Activated CD4-positive, alpha-beta T cell treated with anti-CD3 and anti-CD28 coated beads, Interleukin-2, Interleukin-6, amounts not matched to agents 100 ng/mL and 50 ng/mL, durations not matched to agents 16 hours and 8 hours (primary cell): ENCODE results near the gene CRIP3.

Experiments
- DNase-seq: peaks from one replicate; pipeline ENCODE4 v3.0.0-alpha.2; 2020

The CRIP3 gene

DNA sequence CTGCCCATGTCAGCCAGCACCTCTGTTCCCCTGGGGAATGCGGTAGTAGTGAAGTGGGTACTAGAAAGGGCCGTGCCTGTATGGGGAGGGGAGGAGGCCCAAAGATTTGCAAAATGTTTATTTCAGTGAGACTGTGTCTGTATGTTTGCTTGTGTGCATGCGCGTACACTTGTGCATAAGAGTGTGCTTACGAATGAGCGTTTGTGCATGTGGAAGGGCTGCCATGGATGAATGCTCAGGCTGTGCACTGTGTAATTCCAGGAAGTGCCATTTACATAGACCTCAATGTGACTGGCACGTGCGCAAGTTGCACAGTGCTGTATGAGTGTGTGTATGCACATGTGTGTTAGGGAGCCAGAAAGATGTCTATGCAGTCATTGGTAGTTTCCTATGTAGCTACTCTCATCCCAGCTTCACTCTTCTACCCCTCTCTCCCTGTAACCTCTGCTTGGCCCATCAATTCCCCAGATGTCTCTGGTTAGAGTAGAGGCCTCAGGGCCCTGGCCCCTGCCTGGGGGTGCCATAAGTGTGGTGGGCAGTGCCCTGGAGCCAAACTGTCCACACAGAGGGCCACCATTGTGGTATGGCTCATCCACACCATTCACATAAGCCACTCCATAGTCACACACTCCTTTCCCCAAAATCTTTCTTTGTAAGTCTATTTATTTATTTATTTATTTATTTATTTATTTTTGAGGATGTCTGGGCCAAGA is 37.4 kb downstream of the CRIP3 start:
- no peak for DNase-seq

DNA sequence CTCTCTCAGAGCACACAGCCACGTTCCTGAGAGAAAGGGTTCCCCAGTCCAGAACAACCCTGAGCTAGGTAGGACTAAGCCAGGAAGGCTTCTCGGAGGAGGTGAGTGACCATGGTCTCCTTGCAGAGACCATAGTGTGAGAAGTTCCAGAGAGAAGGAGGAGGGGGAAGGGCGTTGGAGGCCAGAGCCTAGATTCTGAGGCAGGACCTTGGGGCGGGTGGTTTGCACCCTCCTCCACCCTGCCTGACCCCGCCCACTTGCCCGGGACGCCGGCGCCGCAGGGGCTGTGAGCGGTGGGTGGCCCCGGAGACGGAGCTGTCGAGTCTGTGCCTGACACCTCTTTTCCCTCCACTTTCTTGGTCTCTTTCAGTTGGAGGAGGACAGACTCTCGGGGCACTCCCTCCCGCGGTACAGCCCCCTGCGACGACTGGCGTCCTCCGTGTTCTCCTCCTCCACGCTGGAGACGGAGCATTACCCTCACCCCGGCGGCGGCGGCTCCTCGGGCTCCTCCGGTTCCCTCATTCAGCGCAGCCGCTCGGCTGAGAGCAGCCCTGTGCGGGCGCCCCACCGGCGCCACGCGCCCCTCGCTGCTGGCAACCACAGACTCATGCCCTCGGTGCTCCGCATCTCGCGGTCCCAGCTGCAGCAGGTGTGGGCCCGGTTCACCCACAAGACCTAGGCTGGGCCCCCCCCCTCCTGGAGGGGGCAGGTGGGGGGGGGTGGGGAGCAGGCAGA is 39.2 kb downstream of the CRIP3 start:
- peak; percentile 26 for DNase-seq

DNA sequence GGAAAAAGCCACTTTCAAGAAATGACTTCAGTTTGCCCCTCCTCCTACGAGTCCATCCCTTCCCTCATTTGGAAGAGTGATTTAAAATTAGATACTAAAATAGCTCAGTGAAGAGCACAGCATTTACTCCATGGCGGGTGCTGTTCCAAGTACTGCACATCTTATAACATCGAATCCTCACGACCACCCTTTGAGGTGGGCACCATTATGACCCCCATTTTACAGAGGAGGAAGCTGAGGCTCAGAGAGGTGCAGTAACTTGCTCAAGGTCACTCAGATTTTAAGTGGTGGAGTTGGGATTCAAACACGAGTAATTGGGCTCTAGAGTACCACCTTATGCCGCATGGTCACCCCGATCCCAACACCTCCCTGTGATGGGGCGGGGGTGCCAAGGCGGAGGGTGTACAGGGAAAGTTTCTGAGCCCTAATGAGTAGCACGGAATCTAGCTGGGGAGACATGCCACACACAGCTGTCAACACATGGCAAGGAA is 39.8 kb downstream of the CRIP3 start:
- no peak for DNase-seq

DNA sequence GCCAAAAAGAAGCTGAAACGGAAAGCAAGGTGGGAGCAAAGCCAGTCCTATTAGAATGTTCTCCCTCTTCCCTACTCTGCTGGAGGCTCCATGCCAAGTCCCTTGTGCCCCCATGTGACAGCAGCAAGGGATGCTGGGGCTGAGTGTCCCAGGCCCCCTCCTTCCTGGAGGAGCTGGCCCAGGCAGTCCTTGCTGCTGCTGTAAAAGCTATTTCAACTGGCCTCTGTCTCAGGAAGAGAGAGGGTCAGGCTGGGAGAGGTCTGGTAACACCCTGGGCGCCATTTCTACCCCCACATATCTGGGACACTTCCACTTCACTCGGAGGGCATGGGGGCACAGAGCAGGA is 40.3 kb downstream of the CRIP3 start:
- no peak for DNase-seq

DNA sequence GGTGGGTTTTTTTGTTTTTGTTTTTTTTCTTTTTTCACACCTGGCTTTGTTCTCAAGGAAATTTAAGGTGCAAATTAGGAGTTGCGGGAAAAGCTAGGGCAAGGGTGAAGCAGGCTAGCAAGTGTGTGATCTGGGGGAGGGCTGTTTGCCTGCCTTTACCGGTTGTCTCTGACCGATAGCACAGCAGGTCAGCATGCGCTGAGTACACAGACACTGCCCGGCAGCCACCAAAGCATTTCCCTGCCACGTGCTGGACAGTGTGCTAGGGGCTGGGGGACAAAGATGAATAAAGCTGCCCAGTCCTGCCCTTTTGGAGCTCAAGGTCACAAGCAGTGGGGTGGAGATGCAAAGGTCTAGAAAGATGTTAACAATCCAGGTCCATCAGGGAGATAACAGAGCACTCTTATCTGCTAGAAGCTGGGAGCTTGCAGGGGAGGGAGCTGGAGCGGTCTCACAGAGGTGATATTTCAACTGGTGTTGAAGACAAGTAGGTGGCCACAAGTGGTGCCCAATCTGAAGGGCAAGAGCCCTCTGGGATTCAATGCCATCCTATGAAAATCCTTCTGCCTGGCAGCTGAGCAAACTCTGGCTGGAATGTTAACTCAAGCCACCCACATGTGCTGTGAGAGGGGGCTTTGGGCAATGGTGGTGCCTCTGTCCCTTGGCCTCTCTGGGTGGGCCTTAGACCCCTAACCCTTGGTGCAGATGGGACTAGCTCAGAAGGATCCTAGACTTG is 40.8 kb downstream of the CRIP3 start:
- DNase-seq: no peak

DNA sequence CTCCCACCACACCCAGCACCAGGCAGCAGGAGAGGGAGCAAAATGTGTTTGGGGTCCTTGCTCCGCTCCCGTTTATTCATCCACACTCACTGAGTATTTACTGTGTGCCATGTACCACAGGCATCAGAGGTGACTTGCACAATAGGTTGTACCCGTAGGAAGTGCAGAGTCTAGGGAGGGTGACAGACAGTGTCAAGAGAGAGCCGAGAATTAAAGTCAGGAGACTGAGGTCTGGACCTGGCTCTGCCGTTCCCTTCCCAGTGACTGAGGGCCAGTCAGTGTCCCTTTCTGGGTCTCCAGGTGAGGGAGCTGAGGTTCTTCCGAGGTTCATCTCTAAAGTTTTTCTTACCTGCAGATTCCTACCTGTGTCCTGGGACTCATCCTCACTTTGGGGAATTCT is 43.1 kb downstream of the CRIP3 start:
- DNase-seq: no peak

DNA sequence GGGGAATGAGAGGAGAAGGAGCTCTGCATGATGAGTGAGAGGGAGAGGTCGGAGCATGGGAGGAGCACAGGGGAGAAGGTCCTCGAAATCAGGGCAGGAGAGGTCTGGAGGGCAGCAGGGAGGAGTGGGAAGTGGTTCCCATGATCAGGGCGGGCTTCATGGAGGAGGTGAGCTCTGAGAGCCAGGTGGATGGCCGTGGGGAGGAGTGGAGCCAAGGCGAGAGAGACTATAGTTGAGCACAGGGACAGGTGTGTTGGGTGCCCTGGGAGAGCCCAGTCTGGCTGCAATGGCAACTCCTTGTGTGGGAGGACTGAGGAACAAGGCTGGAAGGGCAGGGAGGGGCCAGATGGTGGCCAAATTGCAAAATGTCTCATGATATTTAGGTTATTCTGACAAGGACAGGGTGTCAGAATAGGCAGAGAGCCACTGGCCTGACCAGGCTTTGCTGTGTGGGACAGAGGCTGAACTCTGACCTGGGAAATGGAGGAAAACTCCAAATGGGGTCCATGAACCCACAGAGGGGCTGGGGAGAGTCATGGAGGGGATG is 44.0 kb downstream of the CRIP3 start:
- DNase-seq: no peak

DNA sequence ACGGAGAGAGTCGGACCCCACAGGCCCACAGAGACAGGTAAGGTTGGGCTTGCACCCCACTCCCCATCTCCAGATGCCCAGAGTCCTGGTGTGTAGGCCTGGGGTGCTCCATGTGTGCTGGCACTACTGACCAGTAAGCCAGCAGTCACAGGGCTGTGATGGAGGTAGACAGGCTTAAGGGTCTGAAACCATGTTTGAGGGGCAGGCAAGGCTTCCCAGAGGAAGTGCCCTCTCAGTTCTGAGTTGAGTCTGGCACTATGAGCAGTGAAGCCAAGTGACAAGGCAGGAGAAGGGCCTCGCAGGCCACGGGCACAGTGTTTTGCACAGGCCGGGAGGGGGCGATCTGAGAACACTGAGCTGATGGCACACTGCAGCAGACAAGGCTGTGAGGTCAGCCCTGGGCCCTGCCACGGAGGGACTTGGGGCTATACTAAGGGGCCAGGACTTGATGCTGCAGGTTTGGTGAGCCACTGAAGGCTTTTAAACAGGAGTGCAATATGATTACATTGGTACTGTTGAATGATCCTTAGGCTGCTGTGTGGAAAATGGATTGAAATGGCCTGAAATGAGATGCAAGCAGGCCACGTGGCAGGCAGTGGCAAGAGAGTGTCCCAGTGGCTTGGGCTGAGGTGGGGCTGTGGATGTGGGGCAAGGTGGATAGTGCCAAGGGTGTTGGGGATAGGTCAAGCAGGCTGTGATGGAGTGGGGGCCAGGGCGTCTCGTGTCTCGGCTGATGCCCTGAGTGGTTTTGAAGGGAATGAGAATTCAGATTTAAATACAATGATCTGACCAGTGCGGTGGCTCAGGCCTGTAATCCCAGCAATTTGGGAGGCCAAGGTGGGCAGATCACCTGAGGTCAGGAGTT is 45.1 kb downstream of the CRIP3 start:
- DNase-seq: peak; percentile 81

DNA sequence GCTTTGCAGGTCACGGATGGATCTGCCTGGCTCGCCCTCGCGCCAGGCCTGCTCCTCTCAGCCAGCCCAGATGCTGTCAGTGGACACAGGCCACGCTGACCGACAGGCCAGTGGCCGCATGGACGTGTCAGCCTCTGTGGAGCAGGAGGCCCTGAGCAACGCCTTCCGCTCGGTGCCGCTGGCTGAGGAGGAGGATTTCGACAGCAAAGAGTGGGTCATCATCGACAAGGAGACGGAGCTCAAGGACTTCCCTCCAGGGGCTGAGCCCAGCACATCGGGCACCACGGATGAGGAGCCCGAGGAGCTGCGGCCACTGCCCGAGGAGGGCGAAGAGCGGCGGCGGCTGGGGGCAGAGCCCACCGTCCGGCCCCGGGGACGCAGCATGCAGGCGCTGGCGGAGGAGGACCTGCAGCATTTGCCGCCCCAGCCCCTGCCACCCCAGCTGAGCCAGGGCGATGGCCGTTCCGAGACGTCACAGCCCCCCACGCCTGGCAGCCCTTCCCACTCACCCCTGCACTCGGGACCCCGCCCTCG is 45.8 kb downstream of the CRIP3 start:
- no peak for DNase-seq

DNA sequence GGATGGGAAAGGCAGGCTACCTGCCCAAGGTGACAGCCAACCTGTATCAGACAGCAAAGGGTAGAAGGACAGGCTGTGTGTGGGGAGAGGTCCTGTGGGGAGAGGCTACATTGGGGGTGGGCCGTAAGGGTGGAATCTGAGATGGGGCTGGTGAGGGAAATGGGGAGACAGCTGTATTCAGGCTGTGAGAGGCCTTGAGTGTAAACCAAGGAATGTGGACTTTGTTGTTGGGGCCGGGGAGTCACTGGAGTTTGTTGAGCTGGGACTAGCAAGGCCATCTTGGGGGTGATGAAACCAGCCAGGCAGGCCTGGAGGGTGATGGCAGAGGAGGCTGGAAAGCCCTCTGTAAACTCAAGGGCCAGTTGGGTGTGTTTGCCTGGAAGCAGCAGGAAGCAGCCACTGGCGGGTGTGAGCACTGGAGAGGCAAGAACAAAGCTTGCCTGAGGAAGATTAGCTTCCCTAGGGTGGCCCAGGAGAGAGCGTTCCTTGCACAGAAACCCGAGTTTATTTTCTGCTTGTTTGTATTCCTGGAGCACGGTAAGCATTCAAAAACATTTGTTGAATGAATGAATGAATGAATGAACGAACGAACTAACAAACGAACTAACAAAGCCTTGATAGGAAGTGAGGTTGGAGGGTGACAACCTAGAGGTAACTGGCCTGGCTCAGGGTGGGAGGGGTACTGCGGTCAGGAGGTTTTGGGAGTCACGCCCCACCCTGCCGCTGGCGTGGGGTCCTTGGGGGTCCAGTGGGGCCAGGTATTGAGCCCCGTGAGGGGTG is 46.4 kb downstream of the CRIP3 start:
- no peak for DNase-seq

DNA sequence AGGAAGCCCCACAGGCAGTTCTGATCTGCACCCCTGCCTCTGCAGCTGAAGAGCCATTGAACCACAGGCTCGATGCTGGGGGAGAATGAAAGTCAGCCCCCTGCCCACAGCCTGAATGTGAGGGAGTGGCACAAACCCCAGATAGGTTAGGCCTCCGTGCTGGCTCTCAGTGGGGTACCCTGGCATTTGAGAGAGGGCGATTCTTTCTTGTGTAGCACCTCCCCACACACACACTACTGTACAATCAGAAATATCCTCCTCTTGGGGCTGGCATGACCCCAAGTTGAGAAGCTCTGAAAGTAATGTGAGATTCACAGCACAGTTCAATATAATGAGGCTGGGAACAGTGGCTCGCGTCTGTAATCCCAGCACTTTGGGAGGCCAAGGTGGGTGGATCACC is 47.4 kb downstream of the CRIP3 start:
- DNase-seq: no peak

DNA sequence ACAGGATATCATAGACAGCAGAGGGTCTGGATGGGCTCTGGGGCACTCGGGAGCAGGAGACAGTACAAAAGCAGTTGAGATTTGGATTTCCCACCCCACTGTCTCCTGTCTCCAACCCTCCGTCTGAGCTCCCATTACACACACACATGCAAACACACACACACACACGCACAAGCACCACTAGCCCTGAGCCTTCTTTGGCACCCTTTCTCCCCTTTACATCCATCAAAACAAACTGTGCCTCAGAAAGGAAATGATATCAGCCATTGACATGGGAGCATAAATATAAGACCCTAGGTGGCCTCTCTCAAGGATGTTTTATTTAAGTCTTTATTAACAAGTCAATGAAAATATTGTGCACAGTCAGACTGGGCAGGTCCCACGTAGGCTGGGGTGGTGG is 47.8 kb downstream of the CRIP3 start:
- no peak for DNase-seq

DNA sequence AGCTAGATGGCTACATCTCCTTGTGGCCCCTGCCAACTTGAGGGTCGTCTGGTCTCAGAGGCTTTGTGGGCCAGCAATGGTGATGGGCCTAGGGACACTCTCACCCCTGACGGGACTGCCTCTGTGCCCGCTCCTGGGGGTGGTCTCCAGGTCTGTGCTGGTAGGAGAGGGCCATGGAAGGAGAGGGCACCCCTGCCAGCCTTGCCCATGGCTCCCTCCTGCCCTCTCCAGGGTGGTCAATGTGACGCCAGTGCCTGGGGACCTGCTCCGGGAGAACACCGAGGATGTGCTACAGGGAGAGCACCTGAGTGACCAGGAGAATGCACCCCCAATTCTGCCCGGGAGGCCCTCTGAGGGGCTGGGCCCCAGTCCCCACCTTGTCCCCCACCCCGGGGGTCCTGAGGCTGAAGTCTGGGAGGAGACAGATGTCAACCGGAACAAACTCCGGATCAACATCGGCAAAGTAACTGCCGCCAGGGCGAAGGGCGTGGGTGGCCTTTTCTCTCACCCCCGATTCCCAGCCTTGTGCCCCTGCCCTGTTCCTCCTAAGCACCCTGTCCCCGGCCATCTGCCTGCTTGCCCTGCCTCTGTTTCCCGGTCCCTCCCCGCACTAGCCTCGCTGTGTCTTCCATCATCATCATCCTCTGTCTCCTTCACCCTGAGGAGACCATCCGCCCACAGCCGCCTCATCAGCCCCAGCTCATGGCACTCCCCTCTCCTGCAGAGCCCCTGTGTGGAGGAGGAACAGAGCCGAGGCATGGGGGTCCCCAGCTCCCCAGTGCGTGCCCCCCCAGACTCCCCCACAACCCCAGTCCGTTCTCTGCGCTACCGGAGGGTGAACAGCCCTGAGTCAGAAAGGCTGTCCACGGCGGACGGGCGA is 49.6 kb downstream of the CRIP3 start:
- DNase-seq: no peak

DNA sequence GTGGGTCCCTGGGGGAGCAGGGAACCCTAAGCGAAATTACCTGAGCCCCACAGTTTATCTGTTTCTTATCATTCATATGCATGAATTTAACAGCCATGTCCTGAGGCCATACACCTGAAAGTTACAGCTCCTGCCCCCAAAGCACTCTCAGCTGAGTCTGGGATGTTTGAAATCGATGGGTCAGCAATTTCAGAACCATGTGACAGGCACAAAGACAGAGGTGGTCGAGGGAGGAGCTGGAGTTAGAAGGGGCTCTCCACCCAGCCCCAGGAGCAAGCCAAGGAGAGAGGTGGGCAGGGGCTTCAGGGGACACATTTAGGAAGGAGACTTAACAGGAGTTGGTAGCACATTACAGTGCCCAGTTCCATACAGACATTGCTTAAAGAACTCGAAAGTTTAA is 50.4 kb downstream of the CRIP3 start:
- DNase-seq: no peak

DNA sequence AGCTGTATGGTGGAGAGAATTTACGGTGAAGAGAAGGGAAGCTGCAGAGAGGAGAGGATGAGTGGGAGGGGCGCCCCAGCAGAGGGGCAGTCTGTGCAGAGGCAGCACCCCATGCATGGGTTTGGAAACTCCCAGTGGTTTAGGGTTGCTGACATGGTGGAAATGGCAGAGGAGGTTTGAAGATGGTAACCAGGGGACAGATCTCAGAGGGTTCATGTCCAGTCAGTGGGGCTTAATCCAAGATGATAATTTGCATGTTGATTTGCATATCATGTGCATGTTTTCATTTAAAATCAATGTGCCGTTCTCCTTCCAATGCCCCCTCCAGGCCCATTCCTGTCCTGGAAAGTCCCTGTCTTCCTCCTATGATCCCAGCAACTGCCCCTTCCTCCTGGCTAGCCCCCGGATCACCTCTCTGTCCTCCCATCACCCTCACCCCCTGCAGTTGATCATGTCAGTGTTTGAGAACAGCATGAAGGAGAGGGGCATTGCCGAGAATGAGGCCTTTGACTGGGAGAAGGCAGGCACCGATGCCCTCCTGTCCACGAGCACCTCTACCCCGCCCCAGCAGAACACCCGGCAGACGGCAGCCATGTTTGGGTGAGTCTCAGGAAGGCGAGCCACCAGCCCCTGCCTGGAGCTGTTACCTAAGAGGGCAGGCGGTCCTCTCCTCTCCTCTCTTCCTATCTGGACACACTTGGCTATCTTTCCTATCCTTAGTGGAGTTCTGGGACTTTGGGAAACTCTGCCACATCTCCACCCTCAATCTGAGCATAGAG is 51.1 kb downstream of the CRIP3 start:
- DNase-seq: no peak

DNA sequence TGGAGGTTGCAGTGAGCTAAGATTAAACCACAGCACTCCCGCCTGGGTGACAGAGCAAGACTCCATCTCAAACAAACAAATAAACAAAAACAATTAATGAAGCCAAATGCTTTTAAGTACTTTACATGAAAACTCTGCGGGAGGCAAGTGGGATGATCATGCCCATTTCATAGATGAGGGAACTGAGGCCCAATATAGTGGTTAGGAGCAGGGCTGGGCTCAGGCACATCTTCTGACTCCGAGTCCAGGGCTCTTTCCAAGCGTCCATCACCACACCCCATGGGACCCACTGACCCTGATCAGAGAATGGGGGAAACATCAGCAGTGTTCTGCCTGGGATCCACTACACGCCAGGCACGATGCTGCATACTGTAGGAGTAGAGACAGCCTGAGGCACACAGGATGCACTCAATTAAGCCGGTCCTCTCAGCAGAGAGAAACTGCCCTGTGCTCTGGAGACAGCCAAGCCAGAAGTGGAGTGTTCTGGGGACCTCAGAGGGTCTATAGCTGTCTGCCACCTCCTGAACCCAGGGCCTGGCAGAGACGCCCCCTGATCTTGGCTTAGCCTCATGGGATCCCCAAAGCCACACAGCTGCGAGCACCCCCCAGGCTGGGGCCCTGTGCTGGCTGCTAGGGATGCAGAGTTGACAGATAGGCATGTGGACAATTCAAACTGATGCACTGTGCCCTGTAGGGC is 51.8 kb downstream of the CRIP3 start:
- DNase-seq: no peak
